Panc1 (cell line): Measurements from ENCODE around the gene MASP2. TPM values are rescaled to one million over a fixed set of nuclear protein-coding genes. Genes with fewer than 3 reads are reported as not detected.

Source experiments
- ATAC-seq: fragments of 200-7000 bp; cut with Tn5 transposase; 2 replicates; pipeline ENCODE4 v1.9.1; 2020; ENCODE audit warnings: mild to moderate bottlenecking, moderate library complexity
- BruUV-seq: library from RNA; stranded (reverse); fragments of 400-500 nt; replicated peaks from 2 replicates; lab custom pipeline; 2021; lab: Mats Ljungman, UMichigan
- CTCF ChIA-PET: fragments of 300-600 bp; sonication (Branson Sonifier 250); formaldehyde crosslinking; loops from one replicate; lab custom pipeline; 2022; ENCODE audit warnings: antibody characterized with exemption; lab: Charles Lee
- POLR2A ChIA-PET: fragments of 300-600 bp; sonication (Branson Sonifier 250); formaldehyde crosslinking; loops from one replicate; lab custom pipeline; 2022; ENCODE audit warnings: antibody characterized with exemption; lab: Charles Lee
- DNase-seq: peaks from one replicate; pipeline ENCODE4 v3.0.0-alpha.2; 2010; ENCODE audit warnings: low read depth, low spot score
- H3K27ac ChIP-seq: 2 replicates; pipeline ENCODE4 v1.5.1; 2011; ENCODE audit warnings: mild to moderate bottlenecking, low read length, inconsistent platforms
- H3K27me3 ChIP-seq: fragments of 200-500 bp; sonication (Bioruptor generic); 2 replicates; pipeline ENCODE4 v1.6.0; 2014; ENCODE audit warnings: low read length, inconsistent platforms; ENCODE audit not compliant: control insufficient read depth, insufficient read depth
- H3K36me3 ChIP-seq: fragments of 200-500 bp; sonication (Bioruptor generic); 2 replicates; pipeline ENCODE4 v1.5.1; 2014; ENCODE audit warnings: inconsistent platforms, mild to moderate bottlenecking, low read length, moderate library complexity; ENCODE audit not compliant: control insufficient read depth, insufficient read depth
- H3K4me1 ChIP-seq: 2 replicates; pipeline ENCODE4 v1.5.1; 2011; ENCODE audit warnings: inconsistent platforms, mild to moderate bottlenecking, low read length, moderate library complexity; ENCODE audit not compliant: control insufficient read depth, insufficient read depth
- H3K4me3 ChIP-seq, 2 experiments: 2 replicates each; pipeline ENCODE4 v1.5.1; 2011 to 2012; ENCODE audit warnings: low read depth in 2 of 2, low read length in 2 of 2, mild to moderate bottlenecking in 2 of 2, inconsistent platforms in 1 of 2, moderate library complexity in 1 of 2
- H3K9me3 ChIP-seq: fragments of 200-500 bp; sonication (Bioruptor generic); 2 replicates; pipeline ENCODE4 v1.5.1; 2014; ENCODE audit warnings: low read depth, mild to moderate bottlenecking, inconsistent platforms, low read length, moderate library complexity; ENCODE audit not compliant: control insufficient read depth, insufficient read depth
- POLR2AphosphoS5 ChIP-seq: IDR thresholded peaks from 2 replicates; pipeline ENCODE4 v1.6.1; 2012; ENCODE audit warnings: mild to moderate bottlenecking, low read depth, low read length, moderate library complexity
- SIN3A ChIP-seq: IDR thresholded peaks from 2 replicates; pipeline ENCODE4 v1.6.1; 2012; ENCODE audit warnings: low read depth, mild to moderate bottlenecking, low read length, moderate library complexity, borderline replicate concordance; ENCODE audit not compliant: insufficient read depth
- TCF7L2 ChIP-seq: IDR thresholded peaks from 2 replicates; pipeline ENCODE4 v1.6.1; 2011; ENCODE audit warnings: mild to moderate bottlenecking, low read depth, low read length, inconsistent platforms
- in situ Hi-C: cut with HindIII; loops from 2 replicates; pipeline ENCODE4 v1.10.0; 2016; ENCODE audit warnings: low sequenced_read_pairs, low pct_unique_long_range_greater_than_20kb
- intact Hi-C: fragments of 100-400 bp; cut with micrococcal nuclease; formaldehyde crosslinking; loops from one replicate; pipeline ENCODE4 v1.10.0; 2022; ENCODE audit not compliant: unreplicated experiment
- total RNA-seq: library from RNA; stranded (reverse); gene quantifications from one replicate; pipeline ENCODE4 v1.2.1, GENCODE V29; 2021; ENCODE audit not compliant: unreplicated experiment
- TF ChIP-seq, protein P1 (sequence below), 2 experiments: IDR thresholded peaks; 2 replicates each; pipeline ENCODE4 v1.6.1; 2011 to 2012; ENCODE audit warnings: low read depth in 2 of 2, control low read depth in 1 of 2, low read length in 1 of 2, mild to moderate bottlenecking in 1 of 2, moderate library complexity in 1 of 2; ENCODE audit not compliant: insufficient read depth in 1 of 2
- TF ChIP-seq, protein P2 (sequence below): fragments of 450-650 bp; IDR thresholded peaks from 2 replicates; pipeline ENCODE4 v1.5.1; 2017; ENCODE audit warnings: mild to moderate bottlenecking

The MASP2 gene
- total RNA-seq, 1 experiment from 2014 or later, result 0.41 TPM

GRCh38 chr1:11027316-11027715, 19.7 kb downstream of the MASP2 start:
- no peaks in the 10 kb centered on the region for H3K27me3 ChIP-seq
- no peak overlapping the region for H3K27ac ChIP-seq
- no peak for DNase-seq
- no peaks in the 10 kb centered on the region for H3K9me3 ChIP-seq
- H3K36me3 ChIP-seq, result peaks cover 28% of the 10 kb centered on the region
- no peak overlapping the region for H3K4me3 ChIP-seq
- ATAC-seq, result no peak; the same call in 1 of the 2 replicates
- intact Hi-C loops, result no loop called here
- POLR2A ChIA-PET, result no interaction called here
- no peak for TF ChIP-seq SIN3A
- TF ChIP-seq, protein P1, sequence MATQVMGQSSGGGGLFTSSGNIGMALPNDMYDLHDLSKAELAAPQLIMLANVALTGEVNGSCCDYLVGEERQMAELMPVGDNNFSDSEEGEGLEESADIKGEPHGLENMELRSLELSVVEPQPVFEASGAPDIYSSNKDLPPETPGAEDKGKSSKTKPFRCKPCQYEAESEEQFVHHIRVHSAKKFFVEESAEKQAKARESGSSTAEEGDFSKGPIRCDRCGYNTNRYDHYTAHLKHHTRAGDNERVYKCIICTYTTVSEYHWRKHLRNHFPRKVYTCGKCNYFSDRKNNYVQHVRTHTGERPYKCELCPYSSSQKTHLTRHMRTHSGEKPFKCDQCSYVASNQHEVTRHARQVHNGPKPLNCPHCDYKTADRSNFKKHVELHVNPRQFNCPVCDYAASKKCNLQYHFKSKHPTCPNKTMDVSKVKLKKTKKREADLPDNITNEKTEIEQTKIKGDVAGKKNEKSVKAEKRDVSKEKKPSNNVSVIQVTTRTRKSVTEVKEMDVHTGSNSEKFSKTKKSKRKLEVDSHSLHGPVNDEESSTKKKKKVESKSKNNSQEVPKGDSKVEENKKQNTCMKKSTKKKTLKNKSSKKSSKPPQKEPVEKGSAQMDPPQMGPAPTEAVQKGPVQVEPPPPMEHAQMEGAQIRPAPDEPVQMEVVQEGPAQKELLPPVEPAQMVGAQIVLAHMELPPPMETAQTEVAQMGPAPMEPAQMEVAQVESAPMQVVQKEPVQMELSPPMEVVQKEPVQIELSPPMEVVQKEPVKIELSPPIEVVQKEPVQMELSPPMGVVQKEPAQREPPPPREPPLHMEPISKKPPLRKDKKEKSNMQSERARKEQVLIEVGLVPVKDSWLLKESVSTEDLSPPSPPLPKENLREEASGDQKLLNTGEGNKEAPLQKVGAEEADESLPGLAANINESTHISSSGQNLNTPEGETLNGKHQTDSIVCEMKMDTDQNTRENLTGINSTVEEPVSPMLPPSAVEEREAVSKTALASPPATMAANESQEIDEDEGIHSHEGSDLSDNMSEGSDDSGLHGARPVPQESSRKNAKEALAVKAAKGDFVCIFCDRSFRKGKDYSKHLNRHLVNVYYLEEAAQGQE (IDR thresholded peaks at IDR 0.05; ENCODE audit: insufficient read depth in 1 of 2, low read depth in 2 of 2, low read length in 1 of 2), result no peak
- no TSS peak for BruUV-seq
- CTCF ChIA-PET, result no interaction called here
- in situ Hi-C loops, result no loop called here
- no peaks in the 10 kb centered on the region for H3K4me1 ChIP-seq

GRCh38 chr1:11026903-11027302, 20.1 kb downstream of the MASP2 start:
- H3K4me3 ChIP-seq, result no peak overlapping the region

GRCh38 chr1:11026052-11026451, 21.0 kb downstream of the MASP2 start:
- no peak overlapping the region for H3K27ac ChIP-seq
- in situ Hi-C loops, result no loop called here

More at GRCh38 chr1:11026903-11027302, 20.1 kb downstream of the MASP2 start:
- ChIA-PET POLR2A (no interaction called here), CTCF (no interaction called here)
- intact Hi-C loops (no loop called here), in situ Hi-C loops (no loop called here)
- ATAC-seq, result no peak; the same call in 1 of the 2 replicates
- Histone ChIP-seq H3K4me1 (no peaks in the 10 kb centered on the region), H3K27me3 (no peaks in the 10 kb centered on the region), H3K27ac (no peak overlapping the region), H3K9me3 (no peaks in the 10 kb centered on the region), H3K36me3 (peaks cover 31% of the 10 kb centered on the region)
- no peak for TF ChIP-seq POLR2AphosphoS5
- TF ChIP-seq, protein P1 (IDR thresholded peaks at IDR 0.05; ENCODE audit: insufficient read depth in 1 of 2, low read depth in 2 of 2, low read length in 1 of 2), result no peak
- no peak for DNase-seq
- no TSS peak for BruUV-seq

More at GRCh38 chr1:11026052-11026451, 21.0 kb downstream of the MASP2 start:
- BruUV-seq, result no TSS peak
- no peaks in the 10 kb centered on the region for H3K9me3 ChIP-seq
- peaks cover 32% of the 10 kb centered on the region for H3K36me3 ChIP-seq
- H3K27me3 ChIP-seq, result no peaks in the 10 kb centered on the region
- CTCF ChIA-PET, result no interaction called here
- no peak overlapping the region for H3K4me3 ChIP-seq
- DNase-seq (no peak), ATAC-seq (no peak)
- POLR2A ChIA-PET, result no interaction called here
- no peaks in the 10 kb centered on the region for H3K4me1 ChIP-seq
- TF ChIP-seq POLR2AphosphoS5 (no peak), SIN3A (no peak), TCF7L2 (no peak)
- TF ChIP-seq, protein P1 (IDR thresholded peaks at IDR 0.05; ENCODE audit: insufficient read depth in 1 of 2, low read depth in 2 of 2, low read length in 1 of 2), result no peak
- TF ChIP-seq, protein P2, sequence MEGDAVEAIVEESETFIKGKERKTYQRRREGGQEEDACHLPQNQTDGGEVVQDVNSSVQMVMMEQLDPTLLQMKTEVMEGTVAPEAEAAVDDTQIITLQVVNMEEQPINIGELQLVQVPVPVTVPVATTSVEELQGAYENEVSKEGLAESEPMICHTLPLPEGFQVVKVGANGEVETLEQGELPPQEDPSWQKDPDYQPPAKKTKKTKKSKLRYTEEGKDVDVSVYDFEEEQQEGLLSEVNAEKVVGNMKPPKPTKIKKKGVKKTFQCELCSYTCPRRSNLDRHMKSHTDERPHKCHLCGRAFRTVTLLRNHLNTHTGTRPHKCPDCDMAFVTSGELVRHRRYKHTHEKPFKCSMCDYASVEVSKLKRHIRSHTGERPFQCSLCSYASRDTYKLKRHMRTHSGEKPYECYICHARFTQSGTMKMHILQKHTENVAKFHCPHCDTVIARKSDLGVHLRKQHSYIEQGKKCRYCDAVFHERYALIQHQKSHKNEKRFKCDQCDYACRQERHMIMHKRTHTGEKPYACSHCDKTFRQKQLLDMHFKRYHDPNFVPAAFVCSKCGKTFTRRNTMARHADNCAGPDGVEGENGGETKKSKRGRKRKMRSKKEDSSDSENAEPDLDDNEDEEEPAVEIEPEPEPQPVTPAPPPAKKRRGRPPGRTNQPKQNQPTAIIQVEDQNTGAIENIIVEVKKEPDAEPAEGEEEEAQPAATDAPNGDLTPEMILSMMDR, result no peak
- intact Hi-C loops, result no loop called here
